Measurements from ENCODE around the gene PGS1.
"Not testable (repeated sequence)": the region's sequence is repeated elsewhere in the genome, so short reads cannot be mapped to it uniquely, and the experiment has no call there.

GRCh38 chr17:78466109-78466785, 87.8 kb downstream of the PGS1 start:
- TF ChIP-seq POLR2A (IDR thresholded peaks at IDR 0.05; ENCODE audit: low read length); GATA1 (IDR thresholded peaks at IDR 0.05; ENCODE audit: low read depth, low read length): not testable (repeated sequence)

Data from erythroblast (primary cell).